ENCODE data around the gene ARHGAP18. TPM values are rescaled to one million over a fixed set of nuclear protein-coding genes. Genes with fewer than 3 reads are reported as not detected.
A peak's percentile ranks its signal among the peaks of the same experiment; 100 is the strongest.

Gene ARHGAP18
- total RNA-seq, 1 donor from 2014 or later: 24.5 TPM

DNA sequence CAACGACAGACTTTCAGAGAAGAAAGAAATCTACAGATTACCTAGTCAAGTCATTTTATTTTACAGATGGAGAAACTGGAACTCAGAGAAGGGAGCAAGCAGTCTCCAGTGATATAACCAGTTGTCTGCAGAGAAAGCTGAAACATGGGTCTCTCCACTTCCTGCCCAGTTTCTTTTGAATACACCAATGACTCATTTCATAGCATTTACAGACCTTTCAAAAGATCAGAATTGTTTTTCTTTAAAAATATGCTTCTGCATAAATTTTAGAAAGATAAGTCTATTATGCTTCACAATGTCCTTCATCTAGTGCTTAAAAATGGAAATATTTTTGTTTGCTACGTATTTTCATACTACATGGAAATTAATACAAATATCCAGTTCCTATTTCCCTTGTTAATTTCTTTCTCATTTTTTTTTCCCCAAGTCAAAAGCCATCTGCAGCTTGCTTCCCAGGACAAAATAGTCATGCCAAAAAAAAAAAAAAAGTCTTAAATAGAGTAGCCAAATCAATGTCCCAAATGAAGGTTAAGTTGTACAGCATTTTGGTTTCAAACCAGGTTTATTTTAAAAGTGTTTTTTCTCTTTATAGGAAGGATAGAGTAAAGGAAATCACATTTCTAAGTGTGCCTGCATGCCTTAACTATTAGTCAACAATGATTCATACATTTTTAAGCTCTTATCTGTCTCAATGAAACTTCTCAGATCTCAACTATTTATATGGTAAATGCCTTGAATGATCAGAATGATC lies 36.9 kb downstream of the ARHGAP18 start:
- no peak overlapping the region for H3K4me3 ChIP-seq (ENCODE audit: low read depth, low read length)
- DNase-seq (ENCODE audit: low read depth): peak; percentile 58

GRCh38 chr6:129672341-129672682 lies 37.7 kb downstream of the ARHGAP18 start:
- TF ChIP-seq, protein P1, sequence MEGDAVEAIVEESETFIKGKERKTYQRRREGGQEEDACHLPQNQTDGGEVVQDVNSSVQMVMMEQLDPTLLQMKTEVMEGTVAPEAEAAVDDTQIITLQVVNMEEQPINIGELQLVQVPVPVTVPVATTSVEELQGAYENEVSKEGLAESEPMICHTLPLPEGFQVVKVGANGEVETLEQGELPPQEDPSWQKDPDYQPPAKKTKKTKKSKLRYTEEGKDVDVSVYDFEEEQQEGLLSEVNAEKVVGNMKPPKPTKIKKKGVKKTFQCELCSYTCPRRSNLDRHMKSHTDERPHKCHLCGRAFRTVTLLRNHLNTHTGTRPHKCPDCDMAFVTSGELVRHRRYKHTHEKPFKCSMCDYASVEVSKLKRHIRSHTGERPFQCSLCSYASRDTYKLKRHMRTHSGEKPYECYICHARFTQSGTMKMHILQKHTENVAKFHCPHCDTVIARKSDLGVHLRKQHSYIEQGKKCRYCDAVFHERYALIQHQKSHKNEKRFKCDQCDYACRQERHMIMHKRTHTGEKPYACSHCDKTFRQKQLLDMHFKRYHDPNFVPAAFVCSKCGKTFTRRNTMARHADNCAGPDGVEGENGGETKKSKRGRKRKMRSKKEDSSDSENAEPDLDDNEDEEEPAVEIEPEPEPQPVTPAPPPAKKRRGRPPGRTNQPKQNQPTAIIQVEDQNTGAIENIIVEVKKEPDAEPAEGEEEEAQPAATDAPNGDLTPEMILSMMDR (conservative IDR thresholded peaks at IDR 0.05; ENCODE audit: low read depth, low read length): no peak
- no peak for DNase-seq (ENCODE audit: low read depth)
- no peak overlapping the region for H3K4me3 ChIP-seq (ENCODE audit: low read depth, low read length)

More for the DNA sequence above, 36.9 kb downstream of the ARHGAP18 start:
- TF ChIP-seq, protein P1 (conservative IDR thresholded peaks at IDR 0.05; ENCODE audit: low read depth, low read length): no peak

DNA sequence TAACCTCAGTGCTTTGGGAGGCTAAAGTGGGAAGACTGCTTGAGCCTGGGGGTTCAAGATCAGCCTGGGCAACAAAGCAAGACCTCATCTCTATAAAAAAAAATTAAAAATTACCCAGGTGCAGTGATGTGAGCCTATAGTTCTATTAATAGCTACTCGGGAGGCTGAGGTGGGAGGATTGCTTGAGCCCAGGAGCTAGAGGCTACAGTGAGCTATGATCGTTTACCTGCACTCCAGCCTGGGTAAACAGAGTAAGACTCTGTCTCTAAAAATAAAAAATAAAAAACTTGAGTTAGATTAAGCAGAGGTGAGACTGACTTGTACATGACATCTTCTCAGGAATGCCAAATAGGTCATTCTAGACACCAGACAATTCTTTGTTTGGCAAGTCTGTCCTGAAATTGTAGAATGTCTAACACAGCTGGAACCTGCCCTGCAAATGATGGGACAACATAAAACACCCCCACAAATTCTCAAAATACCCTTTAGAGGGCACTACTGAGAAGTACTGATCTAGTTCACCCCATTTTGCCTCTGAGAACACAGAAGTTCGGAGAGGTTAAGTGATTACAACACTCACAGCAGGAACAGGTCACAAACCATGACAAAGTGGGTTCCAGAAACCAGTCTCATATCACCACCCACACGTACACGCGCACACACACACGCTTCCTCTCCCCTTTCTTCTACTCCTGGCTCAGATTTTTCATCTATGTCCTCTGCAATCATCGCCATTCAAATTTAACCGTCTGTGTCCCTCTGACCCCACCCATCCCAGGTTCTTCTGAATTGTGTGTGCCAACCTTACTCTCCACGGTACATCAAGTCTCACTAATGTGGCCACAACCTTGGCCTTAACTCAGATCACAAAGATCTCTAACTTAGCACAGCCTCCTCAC lies 38.3 kb downstream of the ARHGAP18 start:
- TF ChIP-seq, protein P1 (conservative IDR thresholded peaks at IDR 0.05; ENCODE audit: low read depth, low read length): peak; percentile 43
- no peak for DNase-seq (ENCODE audit: low read depth)
- no peak overlapping the region for H3K4me3 ChIP-seq (ENCODE audit: low read depth, low read length)

DNA sequence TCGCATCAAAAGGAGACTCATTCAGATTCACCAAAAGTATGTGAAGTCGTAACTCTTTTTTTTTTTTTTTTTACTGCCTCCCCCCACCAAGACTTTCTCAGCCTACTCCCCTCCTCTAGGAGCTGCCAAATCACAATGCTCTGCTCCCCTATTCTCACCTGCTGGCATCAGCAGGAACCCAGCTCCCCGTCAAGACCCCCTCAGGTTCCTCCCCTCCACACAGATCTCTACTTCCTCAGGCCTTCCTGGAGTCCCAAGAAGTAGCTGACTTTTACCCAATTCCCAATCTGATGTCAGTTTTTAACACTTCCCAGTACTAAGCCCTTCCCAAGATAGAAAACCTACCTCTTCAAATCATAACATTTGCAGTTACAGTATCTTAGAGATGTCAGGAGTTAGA lies 39.3 kb downstream of the ARHGAP18 start:
- TF ChIP-seq, protein P1 (conservative IDR thresholded peaks at IDR 0.05; ENCODE audit: low read depth, low read length): no peak
- no peak overlapping the region for H3K4me3 ChIP-seq (ENCODE audit: low read depth, low read length)
- no peak for DNase-seq (ENCODE audit: low read depth)

- TF ChIP-seq, protein P1 (conservative IDR thresholded peaks at IDR 0.05; ENCODE audit: low read depth, low read length): no peak
- DNase-seq (ENCODE audit: low read depth): no peak
- no peak overlapping the region for H3K4me3 ChIP-seq (ENCODE audit: low read depth, low read length)
Measured at GRCh38 chr6:129667621-129668020, 42.4 kb downstream of the ARHGAP18 start.

GRCh38 chr6:129667034-129667433 lies 42.9 kb downstream of the ARHGAP18 start:
- TF ChIP-seq, protein P1 (conservative IDR thresholded peaks at IDR 0.05; ENCODE audit: low read depth, low read length): peak; percentile 25
- H3K4me3 ChIP-seq (ENCODE audit: low read depth, low read length): no peak overlapping the region
- DNase-seq (ENCODE audit: low read depth): no peak

Data from epithelial cell of proximal tubule (primary cell).